GM12878 (cell line): ENCODE measurements around the gene COX17. TPM values are rescaled to one million over a fixed set of nuclear protein-coding genes. Genes with fewer than 3 reads are reported as not detected.
A peak's percentile ranks its signal among the peaks of the same experiment; 100 is the strongest.

ENCODE experiments used
- ATAC-seq: fragments of 200-7000 bp; cut with Tn5 transposase; 3 replicates; pipeline ENCODE4 v1.9.1; 2020; ENCODE audit warnings: mild to moderate bottlenecking, moderate library complexity
- BruUV-seq: library from RNA; stranded (reverse); fragments of 400-500 nt; replicated peaks from 2 replicates; lab custom pipeline; 2021; lab: Mats Ljungman, UMichigan
- CTCF ChIA-PET: fragments of 300-600 bp; sonication (Branson Sonifier 250); formaldehyde crosslinking; extraction: SDS; loops from one replicate; lab custom pipeline; 2021; ENCODE audit warnings: inconsistent platforms; lab: Yijun Ruan, JAX
- POLR2A ChIA-PET: fragments of 350-600 bp; formaldehyde crosslinking; extraction: SDS; loops from one replicate; lab custom pipeline; 2021; ENCODE audit warnings: inconsistent platforms; lab: Charles Lee
- RAD21 ChIA-PET: fragments of 300-600 bp; sonication (Branson Sonifier 250); formaldehyde crosslinking; loops from one replicate; lab custom pipeline; 2023; ENCODE audit warnings: antibody characterized with exemption; ENCODE audit not compliant: unreplicated experiment; lab: Charles Lee
- SMC1A ChIA-PET: fragments of 300-600 bp; sonication (Branson Sonifier 250); formaldehyde crosslinking; loops from one replicate; lab custom pipeline; 2023; ENCODE audit not compliant: unreplicated experiment, uncharacterized antibody; lab: Charles Lee
- DNase-seq: peaks from one replicate; pipeline ENCODE4 v3.0.0-alpha.2; 2011; ENCODE audit warnings: low read depth, low spot score
- FAIRE-seq: peaks from 3 replicates; lab custom pipeline; 2011; peaks lifted over from hg19 to GRCh38; lab: Jason Lieb, UNC
- H2AFZ ChIP-seq: 2 replicates; pipeline ENCODE4 v1.6.0; 2011; ENCODE audit warnings: low read depth, low read length, control low read depth; ENCODE audit not compliant: control insufficient read depth
- H3K27ac ChIP-seq: 2 replicates; pipeline ENCODE4 v1.5.1; 2011; ENCODE audit warnings: control low read depth; ENCODE audit not compliant: control insufficient read depth, insufficient read depth
- H3K27me3 ChIP-seq, 2 experiments: replicated peaks in 1 of 2; 2 replicates each; pipeline versions ENCODE4 v1.6.0 to v1.6.1; 2011; ENCODE audit warnings: low read length in 1 of 2; ENCODE audit not compliant: control insufficient read depth in 2 of 2, insufficient read depth in 2 of 2
- H3K36me3 ChIP-seq, 2 experiments: 2 replicates each; pipeline ENCODE4 v1.5.1; 2011; ENCODE audit warnings: low read length in 1 of 2; ENCODE audit not compliant: control insufficient read depth in 2 of 2, insufficient read depth in 2 of 2
- H3K4me1 ChIP-seq: 2 replicates; pipeline ENCODE4 v1.6.1; 2011; ENCODE audit warnings: mild to moderate bottlenecking, low read length, moderate library complexity, mixed read lengths; ENCODE audit not compliant: control insufficient read depth, insufficient read depth
- H3K4me2 ChIP-seq: 2 replicates; pipeline ENCODE4 v1.6.0; 2011; ENCODE audit warnings: control low read depth; ENCODE audit not compliant: control insufficient read depth, insufficient read depth
- H3K4me3 ChIP-seq: fragments of 200-600 bp; sonication (generic); 2 replicates; pipeline ENCODE4 v1.5.1; 2016
- H3K79me2 ChIP-seq: 2 replicates; pipeline ENCODE4 v1.6.0; 2011; ENCODE audit warnings: low read length; ENCODE audit not compliant: control insufficient read depth, insufficient read depth
- H3K9ac ChIP-seq: 2 replicates; pipeline ENCODE4 v1.8.0; 2011; ENCODE audit warnings: low read length, control low read depth, mixed read lengths; ENCODE audit not compliant: control insufficient read depth, insufficient read depth
- H3K9me3 ChIP-seq: replicated peaks from 3 replicates; pipeline ENCODE4 v1.5.1; 2011; ENCODE audit warnings: mild to moderate bottlenecking, low read length; ENCODE audit not compliant: control insufficient read depth, insufficient read depth
- H4K20me1 ChIP-seq: 2 replicates; pipeline ENCODE4 v1.6.0; 2011; ENCODE audit not compliant: control insufficient read depth, insufficient read depth
- BHLHE40 ChIP-seq, 2 experiments: fragments of 450-650 bp in 1 of 2; IDR thresholded peaks; 2 replicates each; pipeline ENCODE4 v1.6.1; 2011 to 2017; ENCODE audit warnings: low read depth in 2 of 2, borderline replicate concordance in 1 of 2, improper control_type of control experiment in 1 of 2, low read length in 1 of 2, mild to moderate bottlenecking in 1 of 2
- CHD2 ChIP-seq: IDR thresholded peaks from 2 replicates; pipeline ENCODE4 v1.6.1; 2011; ENCODE audit warnings: low read depth, low read length, improper control_type of control experiment, borderline replicate concordance
- GATAD2B ChIP-seq: fragments of 450-650 bp; conservative IDR thresholded peaks from 2 replicates; pipeline ENCODE4 v1.6.1; 2017; ENCODE audit warnings: low read depth, mild to moderate bottlenecking, moderate library complexity
- ZNF384 ChIP-seq: IDR thresholded peaks from 2 replicates; pipeline ENCODE4 v1.6.1; 2012; ENCODE audit warnings: low read depth, mild to moderate bottlenecking, low read length, improper control_type of control experiment, borderline replicate concordance
- WGBS: methylation state at CpG from one replicate; pipeline ENCODE4 v1.1.6; 2016; ENCODE audit warnings: low lambda C conversion rate; ENCODE audit not compliant: insufficient replicate concordance, insufficient coverage; ENCODE audit errors: missing lambda C conversion rate; 5-methylcytosine and 5-hydroxymethylcytosine counted together
- in situ Hi-C: fragments of 300-500 bp; cut with MboI; formaldehyde crosslinking; loops from 9 replicates; pipeline ENCODE4 v1.14.3; 2018; ENCODE audit warnings: mixed read lengths
- intact Hi-C: fragments of 100-400 bp; cut with micrococcal nuclease; formaldehyde crosslinking; loops from one replicate; pipeline ENCODE4 v1.14.2; 2022; ENCODE audit not compliant: unreplicated experiment
- polyA plus RNA-seq, 11 experiments: library from polyadenylated mRNA; depleted of rRNA in 4 of 11; unstranded in 6 of 11; stranded (reverse) in 5 of 11; fragments of >200 nt; fragmentation: Nextera tagmentation in 4 of 11; fragmentation: Illumina TruSeq in 1 of 11; extraction: Ambion mirVana in 4 of 11; extraction: Trizol in 1 of 11; gene quantifications; 1 replicate in 1 of 11; 2 replicates in 10 of 11; pipeline versions ENCODE4 v1.2.1 to v1.2.3, GENCODE V29; 2011 to 2016; ENCODE audit warnings: inconsistent platforms in 2 of 11, missing spikeins in 2 of 11, low read depth in 1 of 11
- total RNA-seq, 4 experiments: library from RNA; depleted of rRNA in 3 of 4; stranded (reverse); fragments of >200 nt in 3 of 4; fragmentation: Illumina TruSeq in 1 of 4; extraction: Trizol in 1 of 4; gene quantifications; 2 replicates each; pipeline versions ENCODE4 v1.2.1 to v1.2.3, GENCODE V29; 2013 to 2021

The COX17 gene
- total and polyA plus RNA-seq, 10 of the 15 experiments (the other 5 are each of a cell fraction or from before 2014, with no cell fraction given), result 111 to 717 (median 243) TPM

DNA sequence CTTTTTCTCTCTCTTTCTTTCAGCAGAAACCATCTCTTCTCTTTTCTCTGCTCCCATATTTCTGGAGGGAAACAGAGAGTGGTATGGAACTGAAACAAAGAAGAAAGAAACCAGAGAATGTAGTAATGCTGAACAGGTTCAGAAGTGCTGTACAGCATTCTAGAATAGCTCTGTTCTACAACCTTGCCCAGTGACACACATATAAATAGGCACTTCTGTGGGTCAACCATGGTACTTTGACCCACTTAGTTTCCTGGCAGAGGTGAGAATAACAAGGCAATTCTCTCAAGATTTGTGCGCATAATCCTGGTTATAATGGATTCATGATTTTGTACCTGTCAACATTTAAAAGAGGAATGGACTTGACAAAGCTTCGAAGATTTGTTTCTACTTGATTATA lies 37.9 kb upstream of the COX17 start:
- no peak overlapping the region for H3K4me2 ChIP-seq
- no peak for TF ChIP-seq CHD2
- TF ChIP-seq, all 136 proteins: peak for 0
- FAIRE-seq, result peak; percentile 47
- WGBS, result 100% methylated on average over 2 of the region's 2 CpGs
- Histone ChIP-seq H3K27ac (no peak overlapping the region), H4K20me1 (no peaks in the 10 kb centered on the region), H3K4me3 (no peak overlapping the region), H3K79me2 (no peaks in the 10 kb centered on the region), H3K9ac (no peak overlapping the region), H2AFZ (no peak overlapping the region), H3K36me3 (no peaks in the 10 kb centered on the region), H3K4me1 (no peaks in the 10 kb centered on the region), H3K27me3 (no peaks in the 10 kb centered on the region), H3K9me3 (no peaks in the 10 kb centered on the region)
- no peak for ATAC-seq
- CTCF ChIA-PET, result interaction anchor here (0.7 to 1.2 kb wide), 5 partner anchors 11 to 356 kb away, joined by 3 read pairs; no protein-coding TSS in a partner anchor
- intact Hi-C loops (no loop called here), in situ Hi-C loops (no loop called here)
- SMC1A ChIA-PET, result interaction anchor here (0.9 to 1.4 kb wide), 2 partner anchors 8 to 50 kb away, joined by 3 read pairs; no protein-coding TSS in a partner anchor
- BruUV-seq, result no TSS peak
- DNase-seq, result no peak
- RAD21 ChIA-PET, result no interaction called here
- POLR2A ChIA-PET, result no interaction called here

DNA sequence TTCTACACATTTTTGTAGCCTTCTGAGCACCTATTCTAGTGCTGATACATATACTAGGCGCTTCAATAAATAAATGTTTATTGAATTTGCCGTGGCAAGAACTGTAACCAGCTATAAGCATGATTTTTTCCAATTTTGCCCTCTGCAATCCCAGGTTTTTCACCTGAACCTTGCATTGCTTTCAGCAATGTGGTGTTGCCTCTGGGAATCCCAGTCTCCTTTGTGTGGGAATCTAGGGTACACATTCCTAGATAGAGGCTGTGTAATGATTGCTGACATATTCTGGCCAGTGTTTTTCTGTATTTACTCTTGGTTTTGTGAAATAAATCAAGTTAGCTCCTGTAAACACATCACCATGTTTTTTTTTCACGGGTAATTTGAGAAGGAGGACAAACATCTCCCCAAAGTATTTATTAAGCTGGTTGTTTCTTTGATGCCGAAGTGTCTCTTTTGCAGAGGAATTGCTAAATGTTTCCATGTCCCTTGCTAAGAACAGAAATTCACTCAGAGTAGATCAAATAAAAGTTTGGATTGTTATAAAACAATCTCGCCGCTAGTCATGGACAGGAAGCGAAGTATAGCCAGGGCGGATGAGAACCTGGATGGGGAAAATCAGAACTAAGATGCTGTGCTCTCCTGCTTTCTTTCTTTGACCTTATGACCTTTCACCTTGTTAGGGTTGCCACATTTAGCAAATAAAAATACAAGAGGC lies 26.8 kb upstream of the COX17 start:
- in situ Hi-C loops, result no loop called here
- no peaks in the 10 kb centered on the region; the same call in 1 of the 2 replicates for H3K79me2 ChIP-seq
- no peak overlapping the region for H2AFZ ChIP-seq
- H3K4me2 ChIP-seq, result no peak overlapping the region
- ATAC-seq (no peak), FAIRE-seq (no peak), DNase-seq (no peak)
- ChIA-PET CTCF (interaction anchor here (0.6 to 1.9 kb wide), 5 partner anchors 8 to 28 kb away, joined by 3 to 5 read pairs (median 4); no protein-coding TSS in a partner anchor), SMC1A (interaction anchor here (1.1 to 1.5 kb wide), 3 partner anchors 8 to 61 kb away, joined by 3 to 5 read pairs (median 4); no protein-coding TSS in a partner anchor), RAD21 (no interaction called here), POLR2A (interaction anchor here (0.5 to 1.4 kb wide), 2 partner anchors 105 to 206 kb away, joined by 3 to 4 read pairs; partner anchors contain the start of gene TIMMDC1)
- no TSS peak for BruUV-seq
- H3K4me1 ChIP-seq, result peaks cover 26% of the 10 kb centered on the region
- 90% methylated on average over 8 of the region's 8 CpGs for WGBS
- H3K27ac ChIP-seq, result no peak overlapping the region
- intact Hi-C loops, result loop anchor here (10.0 kb wide), 1 partner anchor 391 kb away; the partner anchor contains the start of gene GSK3B
- TF ChIP-seq GATAD2B, result no peak
- TF ChIP-seq BHLHE40 (IDR thresholded peaks at IDR 0.05; ENCODE audit: borderline replicate concordance in 1 of 2, low read depth in 2 of 2, low read length in 1 of 2), result no peak
- TF ChIP-seq ZNF384, result no peak
- no peaks in the 10 kb centered on the region for H3K27me3 ChIP-seq
- no peak overlapping the region for H3K9ac ChIP-seq
- H3K4me3 ChIP-seq, result no peak overlapping the region
- H3K36me3 ChIP-seq, result no peaks in the 10 kb centered on the region
- peaks cover 15% of the 10 kb centered on the region for H3K9me3 ChIP-seq
- H4K20me1 ChIP-seq, result no peaks in the 10 kb centered on the region
